ENCODE results near the gene CHRNB4. TPM values are rescaled to one million over a fixed set of nuclear protein-coding genes. Genes with fewer than 3 reads are reported as not detected.
"Not testable (repeated sequence)": the region's sequence is repeated elsewhere in the genome, so short reads cannot be mapped to it uniquely, and the experiment has no call there.

CHRNB4 gene
- polyA plus RNA-seq, 3 donors = 0.03 TPM; not detected in 1

- H3K27ac ChIP-seq (ENCODE audit: low read depth, low read length) = no peak overlapping the region
- WGBS, 3 donors = 72 to 79% (median 76%) methylated on average over 10 of the region's 10 CpGs
Measured at GRCh38 chr15:78621810-78622402, 19.1 kb downstream of the CHRNB4 start.

- WGBS, 3 donors = 2 to 3% (median 2%) methylated on average over 79 to 102 of the region's 102 CpGs
Measured at GRCh38 chr15:78620527-78621421, 20.2 kb downstream of the CHRNB4 start, which contains the start of gene CHRNA3. Gene CHRNA3 (minus strand): TSS chr15:78620996. CDS start chr15:78620794, 202 bp downstream.

GRCh38 chr15:78620021-78620526 is 20.9 kb downstream of the CHRNB4 start:
- H3K27ac ChIP-seq (ENCODE audit: low read depth, low read length) = no peak overlapping the region
- 0 to 3% (median 2%) methylated on average over 36 to 41 of the region's 41 CpGs for WGBS, 3 donors

More at GRCh38 chr15:78620527-78621421, 20.2 kb downstream of the CHRNB4 start, which contains the start of gene CHRNA3:
- H3K27ac ChIP-seq (ENCODE audit: low read depth, low read length) = no peak within 1 kb of the TSS

GRCh38 chr15:78619022-78619950 is 21.7 kb downstream of the CHRNB4 start:
- H3K27ac ChIP-seq (ENCODE audit: low read depth, low read length) = no peak overlapping the region
- 37 to 52% (median 44%) methylated on average over 19 to 20 of the region's 20 CpGs for whole genome bisulfite sequencing, 3 donors

GRCh38 chr15:78618490-78618934 is 22.5 kb downstream of the CHRNB4 start:
- no peak overlapping the region for H3K27ac ChIP-seq (ENCODE audit: low read depth, low read length)

GRCh38 chr15:78618064-78618463 is 22.9 kb downstream of the CHRNB4 start:
- 82 to 92% (median 87%) methylated on average over 8 of the region's 8 CpGs for WGBS, 3 donors

More at GRCh38 chr15:78618490-78618934, 22.5 kb downstream of the CHRNB4 start:
- WGBS, 3 donors = 14 to 23% (median 16%) methylated on average over 8 of the region's 8 CpGs

GRCh38 chr15:78617516-78617915 is 23.5 kb downstream of the CHRNB4 start:
- no peak overlapping the region for H3K27ac ChIP-seq (ENCODE audit: low read depth, low read length)
- WGBS, 3 donors = 71 to 80% (median 73%) methylated on average over 5 of the region's 5 CpGs

More at GRCh38 chr15:78618064-78618463, 22.9 kb downstream of the CHRNB4 start:
- H3K27ac ChIP-seq (ENCODE audit: low read depth, low read length) = no peak overlapping the region

GRCh38 chr15:78617076-78617475 is 23.9 kb downstream of the CHRNB4 start:
- H3K27ac ChIP-seq (ENCODE audit: low read depth, low read length) = no peak overlapping the region
- WGBS, 3 donors = 54 to 83% (median 74%) methylated on average over 7 of the region's 7 CpGs

- H3K27ac ChIP-seq (ENCODE audit: low read depth, low read length) = no peak overlapping the region
- 78 to 92% (median 89%) methylated on average over 2 of the region's 2 CpGs for WGBS, 3 donors
Measured at GRCh38 chr15:78616506-78616905, 24.5 kb downstream of the CHRNB4 start.

- WGBS, 3 donors = 71 to 88% (median 84%) methylated on average over 3 of the region's 3 CpGs
Measured at GRCh38 chr15:78615151-78615589, 25.8 kb downstream of the CHRNB4 start.

GRCh38 chr15:78614021-78614420 is 27.0 kb downstream of the CHRNB4 start:
- WGBS, 3 donors = 48 to 72% (median 52%) methylated on average over 3 of the region's 3 CpGs

More at GRCh38 chr15:78615151-78615589, 25.8 kb downstream of the CHRNB4 start:
- no peak overlapping the region for H3K27ac ChIP-seq (ENCODE audit: low read depth, low read length)

GRCh38 chr15:78609551-78609950 is 31.5 kb downstream of the CHRNB4 start:
- H3K27ac ChIP-seq (ENCODE audit: low read depth, low read length) = not testable (repeated sequence)
- 80 to 93% (median 90%) methylated on average over 1 to 3 of the region's 3 CpGs for WGBS, 3 donors

More at GRCh38 chr15:78614021-78614420, 27.0 kb downstream of the CHRNB4 start:
- no peak overlapping the region for H3K27ac ChIP-seq (ENCODE audit: low read depth, low read length)

- H3K27ac ChIP-seq (ENCODE audit: low read depth, low read length) = no peak overlapping the region
- 83 to 89% (median 87%) methylated on average over 4 of the region's 4 CpGs for WGBS, 3 donors
Measured at GRCh38 chr15:78605680-78606079, 35.3 kb downstream of the CHRNB4 start.

GRCh38 chr15:78605201-78605600 is 35.8 kb downstream of the CHRNB4 start:
- H3K27ac ChIP-seq (ENCODE audit: low read depth, low read length) = no peak overlapping the region
- WGBS, 3 donors = 87 to 89% (median 88%) methylated on average over 5 of the region's 5 CpGs

GRCh38 chr15:78604420-78604819 is 36.6 kb downstream of the CHRNB4 start:
- 74 to 94% (median 89%) methylated on average over 2 of the region's 2 CpGs for WGBS, 3 donors
- H3K27ac ChIP-seq (ENCODE audit: low read depth, low read length) = no peak overlapping the region

GRCh38 chr15:78603467-78603866 is 37.5 kb downstream of the CHRNB4 start:
- 67 to 75% (median 71%) methylated on average over 3 of the region's 3 CpGs for WGBS, 3 donors
- H3K27ac ChIP-seq (ENCODE audit: low read depth, low read length) = no peak overlapping the region

- H3K27ac ChIP-seq (ENCODE audit: low read depth, low read length) = no peak overlapping the region
Measured at GRCh38 chr15:78599189-78599588, 41.8 kb downstream of the CHRNB4 start.

GRCh38 chr15:78598348-78598747 is 42.7 kb downstream of the CHRNB4 start:
- no peak overlapping the region for H3K27ac ChIP-seq (ENCODE audit: low read depth, low read length)
- 81 to 93% (median 84%) methylated on average over 3 of the region's 3 CpGs for WGBS, 3 donors

Measured in adipose tissue (tissue), 3 donors.